G401 (cell line): ENCODE measurements around the gene PRKCH. TPM values are rescaled to one million over a fixed set of nuclear protein-coding genes. Genes with fewer than 3 reads are reported as not detected.

Source experiments
- DNase-seq: peaks from one replicate; pipeline ENCODE4 v3.0.0-alpha.2; 2015; ENCODE audit warnings: low spot score
- in situ Hi-C: cut with HindIII; loops from 2 replicates; pipeline ENCODE4 v1.10.0; 2016; ENCODE audit warnings: low sequenced_read_pairs, mixed read lengths
- total RNA-seq: library from RNA; depleted of rRNA; stranded (reverse); fragments of >200 nt; shearing (Covaris generic); gene quantifications from 2 replicates; pipeline ENCODE4 v1.2.3, GENCODE V29; 2014; rRNA removed

Gene PRKCH
- total RNA-seq: not detected in 2 replicates

GRCh38 chr14:61321385-61322010 lies at the start of gene PRKCH:
TSS of gene PRKCH (plus strand) at chr14:61321579. CDS start at chr14:61322102, 523 bp downstream.
- no peak for DNase-seq
- in situ Hi-C loops: no loop called here

- in situ Hi-C loops: no loop called here
Measured at GRCh38 chr14:61277232-61277631, 44.1 kb upstream of the PRKCH start.

GRCh38 chr14:61277784-61278183 lies 43.6 kb upstream of the PRKCH start:
- in situ Hi-C loops: no loop called here
- DNase-seq: no peak

More at GRCh38 chr14:61277232-61277631, 44.1 kb upstream of the PRKCH start:
- DNase-seq: no peak

- in situ Hi-C loops: no loop called here
- no peak for DNase-seq
Measured at GRCh38 chr14:61279082-61279481, 42.3 kb upstream of the PRKCH start.

GRCh38 chr14:61280092-61280525 lies 41.3 kb upstream of the PRKCH start:
- DNase-seq: no peak
- in situ Hi-C loops: no loop called here

- in situ Hi-C loops: no loop called here
- no peak for DNase-seq
Measured at GRCh38 chr14:61280526-61281185, 40.7 kb upstream of the PRKCH start.

- DNase-seq: no peak
- in situ Hi-C loops: no loop called here
Measured at GRCh38 chr14:61281186-61281947, 40.0 kb upstream of the PRKCH start, which contains the start of gene TMEM30B. TSS of gene TMEM30B (minus strand) at chr14:61281338. CDS start at chr14:61281147, 191 bp downstream.

- in situ Hi-C loops: no loop called here
- no peak for DNase-seq
Measured at GRCh38 chr14:61281948-61282275, 39.5 kb upstream of the PRKCH start.

GRCh38 chr14:61282746-61283145 lies 38.6 kb upstream of the PRKCH start:
- in situ Hi-C loops: no loop called here

GRCh38 chr14:61284001-61284400 lies 37.4 kb upstream of the PRKCH start:
- no peak for DNase-seq
- in situ Hi-C loops: no loop called here

More at GRCh38 chr14:61282746-61283145, 38.6 kb upstream of the PRKCH start:
- no peak for DNase-seq

- no peak for DNase-seq
- in situ Hi-C loops: no loop called here
Measured at GRCh38 chr14:61285364-61285763, 36.0 kb upstream of the PRKCH start.

- in situ Hi-C loops: no loop called here
- no peak for DNase-seq
Measured at GRCh38 chr14:61287196-61287595, 34.2 kb upstream of the PRKCH start.

- in situ Hi-C loops: no loop called here
- no peak for DNase-seq
Measured at GRCh38 chr14:61288228-61288627, 33.2 kb upstream of the PRKCH start.

- in situ Hi-C loops: no loop called here
- DNase-seq: no peak
Measured at GRCh38 chr14:61288720-61289119, 32.7 kb upstream of the PRKCH start.

- no peak for DNase-seq
- in situ Hi-C loops: no loop called here
Measured at GRCh38 chr14:61290701-61291100, 30.7 kb upstream of the PRKCH start.

- DNase-seq: no peak
Measured at GRCh38 chr14:61296151-61296550, 25.2 kb upstream of the PRKCH start.

GRCh38 chr14:61296719-61297502 lies 24.5 kb upstream of the PRKCH start:
- DNase-seq: peak; percentile 12
- in situ Hi-C loops: no loop called here

More at GRCh38 chr14:61296151-61296550, 25.2 kb upstream of the PRKCH start:
- in situ Hi-C loops: no loop called here

- no peak for DNase-seq
- in situ Hi-C loops: no loop called here
Measured at GRCh38 chr14:61297581-61297980, 23.8 kb upstream of the PRKCH start.

- no peak for DNase-seq
Measured at GRCh38 chr14:61298824-61299223, 22.6 kb upstream of the PRKCH start.

More at GRCh38 chr14:61298824-61299223, 22.6 kb upstream of the PRKCH start:
- in situ Hi-C loops: no loop called here
